SH-SY5Y (cell line): ENCODE measurements around the gene PARVB.

Experiments
- GATA2 ChIP-seq: IDR thresholded peaks from 2 replicates; pipeline ENCODE4 v1.6.1; 2011; ENCODE audit warnings: mild to moderate bottlenecking, low read depth, low read length
- GATA3 ChIP-seq: IDR thresholded peaks from 2 replicates; pipeline ENCODE4 v1.6.1; 2011; ENCODE audit warnings: low read depth, mild to moderate bottlenecking, low read length, moderate library complexity

DNA sequence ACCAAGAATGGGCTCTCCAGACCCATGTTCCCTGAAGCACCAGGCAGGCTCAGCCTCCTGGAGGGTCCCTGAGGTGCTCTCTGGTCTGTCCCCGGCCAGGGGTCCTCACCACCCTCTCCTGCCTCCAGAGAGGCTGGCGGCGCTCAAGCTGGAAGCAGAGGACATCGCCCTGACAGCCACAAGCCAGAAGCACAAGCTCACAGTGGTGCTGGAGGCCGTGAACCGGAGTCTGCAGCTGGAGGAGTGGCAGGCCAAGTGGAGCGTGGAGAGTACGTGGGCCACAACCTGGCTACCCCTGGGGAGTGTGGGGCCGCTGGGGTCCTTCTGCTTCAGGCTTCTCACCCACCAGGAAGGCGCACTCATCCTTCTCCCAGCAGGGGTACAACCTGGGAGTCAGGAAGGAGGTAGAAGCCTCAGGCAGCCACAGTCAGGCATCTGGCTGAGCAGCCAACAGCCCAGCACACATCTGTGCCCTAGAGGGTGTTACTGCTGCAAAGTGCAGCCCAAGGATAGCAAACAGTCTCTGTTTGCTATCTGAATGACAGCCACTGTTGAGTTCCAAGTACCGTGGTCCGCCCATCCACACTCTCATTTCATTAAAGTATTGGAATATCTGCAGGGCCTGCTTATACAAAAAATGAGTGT, 165.0 kb downstream of the PARVB start:
- no peak for TF ChIP-seq GATA3
- TF ChIP-seq GATA2, result no peak
